ENCODE results near the gene ALAS2. TPM values are rescaled to one million over a fixed set of nuclear protein-coding genes. Genes with fewer than 3 reads are reported as not detected.
"Not testable (repeated sequence)": the region's sequence is repeated elsewhere in the genome, so short reads cannot be mapped to it uniquely, and the experiment has no call there.

Gene ALAS2
- total RNA-seq (2014; rRNA removed; shearing (Covaris generic)), result not detected in 2 replicates

GRCh38 chrX:55030271-55031205 lies at the start of gene ALAS2:
Gene ALAS2, minus strand, starts transcription at chrX:55030977. Its CDS starts 4,977 bp downstream, at chrX:55026000.
- DNase-seq (ENCODE audit: low spot score), result no peak

DNA sequence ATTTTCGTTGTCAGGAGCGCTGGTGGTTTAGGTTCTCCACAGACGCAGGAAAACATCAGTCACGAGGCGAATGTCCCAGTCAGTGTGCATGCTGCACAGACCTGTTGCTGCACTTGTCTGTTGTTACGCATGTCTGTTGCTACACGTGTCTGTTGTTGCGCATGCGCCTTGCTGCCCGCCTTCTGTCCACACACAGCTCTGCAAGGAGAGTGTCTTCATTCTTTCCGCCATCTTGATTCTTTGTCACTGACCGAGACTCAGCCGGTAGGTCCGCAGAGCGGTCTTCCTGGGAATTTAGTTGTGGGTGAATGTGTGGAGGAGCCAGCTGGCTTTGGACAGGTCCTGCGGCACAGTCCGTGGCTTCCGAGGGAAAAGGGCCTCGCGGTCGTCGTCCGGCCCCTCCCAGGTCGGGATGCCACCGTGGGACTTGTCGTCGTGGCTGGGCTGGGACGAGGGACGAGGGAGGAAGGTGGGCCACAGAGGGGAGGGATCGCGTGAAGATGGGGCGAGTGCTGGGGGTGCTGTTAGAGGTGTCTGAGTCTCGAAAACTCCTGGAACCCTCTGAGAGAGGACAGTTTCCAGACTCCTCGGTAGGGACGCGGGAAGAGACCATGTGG lies 44.2 kb upstream of the ALAS2 start, which contains the start of gene PAGE2B:
Gene PAGE2B, plus strand, starts transcription at position 180 of the 617 bp plus-strand sequence. CDS start 1,012 bp downstream, outside the sequence.
- DNase-seq (ENCODE audit: low spot score), result no peak

GRCh38 chrX:55072286-55072685 lies 41.5 kb upstream of the ALAS2 start:
- no peak for DNase-seq (ENCODE audit: low spot score)

DNA sequence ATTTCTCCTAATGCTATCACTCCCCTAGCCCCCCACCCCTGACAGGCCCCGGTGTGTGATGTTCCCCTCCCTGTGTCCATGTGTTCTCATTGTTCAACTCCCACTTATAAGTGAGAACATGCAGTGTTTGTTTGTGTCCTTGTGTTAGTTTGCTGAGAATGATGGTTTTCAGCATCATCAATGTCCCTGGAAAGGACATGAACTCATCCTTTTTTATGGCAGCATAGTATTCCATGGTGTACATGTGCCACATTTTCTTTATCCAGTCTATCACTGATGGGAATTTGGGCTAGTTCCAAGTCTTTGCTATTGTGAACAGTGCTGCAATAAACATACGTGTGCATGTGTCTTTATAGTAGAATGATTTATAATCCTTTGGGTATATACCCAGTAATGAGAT lies 36.4 kb upstream of the ALAS2 start:
- DNase-seq (ENCODE audit: low spot score), result not testable (repeated sequence)

DNA sequence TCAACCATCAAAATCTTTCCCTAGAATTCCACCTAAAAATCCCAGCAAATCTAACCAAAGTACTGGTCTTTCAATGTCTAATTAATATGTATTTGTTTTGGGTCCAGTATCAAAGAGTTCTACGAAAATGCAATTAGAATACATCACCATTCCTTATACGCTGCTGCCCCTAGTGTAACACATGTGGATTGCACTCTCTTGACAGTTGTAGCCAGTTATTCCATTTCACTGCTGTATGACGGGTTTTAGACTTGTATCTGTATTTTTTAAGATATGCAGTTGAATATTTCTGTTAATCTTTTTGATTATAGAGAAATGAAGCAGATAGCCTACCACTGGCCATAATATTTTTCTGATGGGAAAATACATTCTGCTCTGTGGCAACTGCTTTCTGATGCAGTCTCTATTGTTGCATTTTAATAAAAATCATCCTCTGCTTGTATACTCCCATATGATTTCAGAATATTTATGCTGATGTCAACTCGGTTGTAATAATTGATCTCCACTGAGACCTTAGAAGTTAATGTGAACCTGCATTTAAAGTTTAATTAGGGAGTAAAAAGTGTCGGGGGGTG lies 27.0 kb upstream of the ALAS2 start:
- DNase-seq (ENCODE audit: low spot score), result peak; percentile 55

DNA sequence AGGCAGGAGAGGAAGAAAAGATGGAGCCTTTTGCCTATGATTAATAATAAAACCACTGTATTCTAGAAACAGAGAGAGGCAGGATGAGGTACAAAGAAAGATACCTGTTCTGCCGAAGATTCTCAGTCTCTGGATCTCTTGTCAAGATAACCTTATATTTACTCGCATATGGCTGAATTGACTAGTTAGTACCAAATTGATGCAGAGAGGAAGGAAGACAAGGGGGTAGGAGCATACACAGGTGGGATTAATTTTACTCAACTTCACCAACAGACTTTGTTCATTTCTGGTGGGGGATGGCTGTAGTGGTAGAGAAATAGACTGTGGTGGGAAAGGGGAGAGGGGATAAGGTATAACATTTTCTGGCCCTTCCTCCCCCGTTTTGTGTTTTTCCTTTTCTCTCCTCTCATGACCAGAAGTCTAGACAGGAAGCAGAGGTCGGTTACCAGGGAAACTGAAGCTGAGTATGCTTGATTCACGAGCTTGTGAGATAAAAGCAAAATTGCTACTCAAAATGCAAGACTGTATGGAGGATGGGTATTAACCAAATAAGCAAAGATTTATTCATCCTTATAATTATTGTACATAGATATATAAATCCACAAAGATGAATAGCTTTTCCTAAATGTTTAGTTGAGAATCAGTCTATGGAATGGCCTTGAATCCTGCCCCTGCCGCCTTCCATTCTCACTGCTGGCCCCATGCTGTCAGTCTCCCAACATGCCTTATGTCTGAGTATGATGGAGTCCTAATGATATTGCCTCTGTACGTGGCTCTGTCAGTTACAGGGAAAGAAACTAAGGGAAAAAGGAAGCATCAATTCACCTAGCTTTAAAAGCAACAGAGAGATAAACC lies 26.3 kb upstream of the ALAS2 start:
- DNase-seq (ENCODE audit: low spot score), result no peak

DNA sequence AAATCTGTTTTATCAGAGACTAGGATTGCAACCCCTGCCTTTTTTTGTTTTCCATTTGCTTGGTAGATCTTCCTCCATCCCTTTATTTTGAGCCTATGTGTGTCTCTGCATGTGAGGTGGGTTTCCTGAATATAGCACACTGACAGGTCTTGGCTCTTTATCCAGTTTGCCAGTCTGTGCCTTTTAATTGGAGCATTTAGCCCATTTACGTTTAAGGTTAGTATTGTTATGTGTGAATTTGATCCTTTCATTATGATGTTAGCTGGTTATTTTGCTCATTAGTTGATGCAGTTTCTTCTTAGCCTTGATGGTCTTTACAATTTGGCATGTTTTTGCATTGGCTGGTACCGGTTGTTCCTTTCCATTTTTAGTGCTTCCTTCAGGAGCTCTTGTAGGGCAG lies 19.8 kb upstream of the ALAS2 start:
- not testable (repeated sequence) for DNase-seq (ENCODE audit: low spot score)

DNA sequence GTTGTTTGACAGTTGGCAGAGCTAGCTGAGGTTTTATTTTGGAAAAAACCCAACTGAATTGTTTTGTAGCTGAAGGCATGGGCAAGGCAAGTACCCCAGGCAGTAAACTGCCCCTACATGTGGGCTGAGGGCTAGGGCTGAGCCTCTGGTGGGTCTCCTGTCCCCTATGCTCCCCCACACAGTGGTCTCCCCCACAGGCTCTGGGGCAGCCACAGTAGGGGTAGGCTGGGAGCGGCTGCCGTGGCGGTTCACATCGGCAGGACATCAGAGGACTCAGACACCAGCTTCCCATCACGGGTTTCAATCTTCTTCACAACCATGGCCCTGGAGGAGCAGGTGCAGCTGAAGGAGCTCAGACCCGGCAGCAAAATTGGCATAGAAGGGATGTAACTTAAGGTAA lies 10.7 kb upstream of the ALAS2 start:
- no peak for DNase-seq (ENCODE audit: low spot score)

DNA sequence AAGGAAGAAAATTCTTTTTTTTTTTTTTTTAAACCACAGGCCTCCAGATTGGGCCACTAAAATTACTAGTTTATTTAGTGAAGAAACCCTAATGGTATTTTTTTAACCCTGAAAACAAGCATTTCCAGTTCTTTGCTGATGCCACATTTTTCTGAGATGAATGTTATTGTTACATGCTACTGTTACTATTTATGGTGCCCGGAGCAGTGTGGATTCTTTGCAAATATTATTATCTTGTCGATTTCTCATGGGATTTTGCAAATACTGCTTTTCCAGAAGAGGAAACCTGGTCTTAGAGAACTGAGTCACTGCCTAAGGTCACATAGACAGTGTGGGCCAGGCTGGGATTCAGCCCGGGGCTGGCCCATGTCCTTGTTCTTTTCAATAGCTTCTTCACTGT lies 8.7 kb upstream of the ALAS2 start:
- no peak for DNase-seq (ENCODE audit: low spot score)

DNA sequence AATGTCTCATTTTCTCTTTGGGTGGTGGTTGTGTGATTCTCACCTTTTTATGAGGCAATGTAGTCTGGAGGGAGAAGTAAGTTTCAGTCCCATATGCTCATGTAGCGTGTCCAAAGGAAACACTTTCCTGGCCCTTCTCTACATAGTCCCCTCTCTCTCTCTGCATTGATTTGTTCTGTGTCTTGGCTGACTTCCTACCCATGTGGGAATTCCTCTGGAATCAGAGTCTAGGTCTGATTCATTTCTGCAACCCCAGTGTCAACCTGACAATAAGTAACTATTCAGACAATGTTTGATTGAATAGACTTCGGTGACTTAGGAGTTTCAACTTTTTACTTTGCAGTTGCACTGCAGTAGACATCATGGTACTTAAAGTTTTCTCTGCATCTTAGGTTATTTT lies 2.7 kb upstream of the ALAS2 start:
- DNase-seq (ENCODE audit: low spot score), result no peak

- DNase-seq (ENCODE audit: low spot score), result no peak
These were observed 1.5 kb downstream of the ALAS2 start for GRCh38 chrX:55029291-55029690.

DNA sequence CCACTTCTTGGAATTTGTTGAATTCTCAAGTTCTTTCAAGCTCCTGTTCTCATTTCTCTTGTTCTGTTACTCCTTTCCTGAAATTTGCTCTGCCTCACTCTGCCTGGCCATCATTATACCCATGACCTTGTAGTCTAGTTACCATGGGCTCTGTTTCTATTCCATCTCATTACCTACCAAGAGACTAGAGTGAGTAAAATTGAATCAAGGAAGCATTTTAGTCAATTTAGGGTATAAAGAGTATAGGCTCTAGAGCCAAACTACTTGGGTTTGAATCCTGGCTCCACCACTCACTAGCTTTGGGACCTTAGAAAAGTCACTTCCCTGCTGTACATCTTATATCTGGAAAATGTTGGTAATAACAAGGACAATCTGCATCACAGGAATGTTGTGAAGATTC lies 2.2 kb downstream of the ALAS2 start:
- no peak for DNase-seq (ENCODE audit: low spot score)

- DNase-seq (ENCODE audit: low spot score), result no peak
These were observed 2.7 kb downstream of the ALAS2 start for GRCh38 chrX:55028040-55028439.

DNA sequence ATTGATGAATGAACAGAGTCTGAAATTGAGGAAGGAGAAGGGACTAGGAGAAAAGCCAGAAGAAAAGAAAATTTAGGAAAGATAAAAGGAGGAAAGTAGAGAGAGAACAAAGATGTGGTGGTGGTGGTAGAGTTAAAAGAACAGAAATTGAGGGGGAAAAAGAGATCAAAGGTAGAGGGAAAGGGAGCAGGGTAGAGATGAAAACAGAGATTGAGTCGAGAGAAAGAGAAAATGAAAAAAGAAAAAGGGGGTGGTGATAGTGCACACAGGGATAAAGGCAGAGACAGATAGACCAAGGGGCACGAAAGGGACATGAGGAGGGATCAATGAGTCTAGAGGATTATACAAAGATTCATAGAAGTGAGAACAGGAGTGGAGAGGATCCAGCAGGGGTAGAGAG lies 3.9 kb downstream of the ALAS2 start:
- DNase-seq (ENCODE audit: low spot score), result no peak

DNA sequence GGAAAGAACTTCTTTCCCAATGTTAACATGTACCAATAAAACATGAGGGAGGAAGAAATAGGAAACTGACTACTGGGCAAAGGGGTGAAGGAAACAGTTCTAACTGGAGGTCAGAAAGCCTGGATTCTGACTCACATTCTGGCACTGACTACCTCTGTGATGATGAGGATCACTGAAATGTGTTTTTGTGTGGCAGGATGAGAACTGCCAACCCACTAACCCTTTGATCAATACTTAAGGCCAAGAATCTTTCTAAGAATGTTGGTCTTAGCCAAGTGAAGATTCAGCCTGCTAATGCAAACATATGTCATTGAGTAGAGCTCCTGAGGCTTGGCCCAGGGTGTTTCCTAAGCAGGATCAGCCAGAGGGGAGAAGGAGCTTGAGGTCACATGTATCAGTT lies 4.6 kb downstream of the ALAS2 start:
- DNase-seq (ENCODE audit: low spot score), result no peak

DNA sequence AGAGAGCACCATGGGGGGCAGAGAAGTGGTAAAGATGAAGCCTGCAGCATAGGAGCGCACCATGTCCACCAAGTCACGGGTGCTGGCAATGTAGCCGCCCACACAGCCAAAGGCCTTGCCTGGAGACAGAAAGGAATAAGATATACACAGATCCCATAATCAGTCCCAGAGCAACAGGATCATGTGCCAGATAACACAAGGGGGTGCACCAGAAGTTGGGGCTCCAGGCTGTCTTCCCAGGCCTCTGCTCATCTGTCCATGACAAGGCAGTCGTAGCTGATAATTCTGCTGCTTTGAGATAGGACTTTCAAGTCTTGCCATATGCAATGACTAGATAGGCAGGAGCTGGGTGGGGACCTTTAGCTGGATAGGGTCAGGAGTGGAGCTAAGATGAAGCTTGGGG lies 15.9 kb downstream of the ALAS2 start:
- DNase-seq (ENCODE audit: low spot score), result no peak

DNA sequence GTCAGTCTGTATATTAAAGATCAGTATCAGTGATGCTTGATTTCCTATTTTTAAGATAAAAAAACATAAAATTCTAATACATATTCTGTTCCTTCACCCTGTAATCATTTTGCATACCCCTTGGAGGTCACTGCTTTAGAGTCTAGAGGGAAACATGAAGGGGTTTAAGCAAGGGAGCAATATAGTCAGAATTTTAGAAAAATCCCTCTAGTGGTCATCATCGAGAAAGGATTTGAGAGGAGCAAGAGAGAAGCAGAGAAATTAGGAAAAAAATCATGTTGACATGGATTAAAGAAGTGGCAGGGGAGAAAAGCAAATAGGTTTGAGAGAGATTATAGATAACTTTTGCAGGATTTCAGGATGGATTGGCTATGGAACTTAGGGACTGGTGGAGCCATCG lies 19.5 kb downstream of the ALAS2 start:
- DNase-seq (ENCODE audit: low spot score), result no peak

DNA sequence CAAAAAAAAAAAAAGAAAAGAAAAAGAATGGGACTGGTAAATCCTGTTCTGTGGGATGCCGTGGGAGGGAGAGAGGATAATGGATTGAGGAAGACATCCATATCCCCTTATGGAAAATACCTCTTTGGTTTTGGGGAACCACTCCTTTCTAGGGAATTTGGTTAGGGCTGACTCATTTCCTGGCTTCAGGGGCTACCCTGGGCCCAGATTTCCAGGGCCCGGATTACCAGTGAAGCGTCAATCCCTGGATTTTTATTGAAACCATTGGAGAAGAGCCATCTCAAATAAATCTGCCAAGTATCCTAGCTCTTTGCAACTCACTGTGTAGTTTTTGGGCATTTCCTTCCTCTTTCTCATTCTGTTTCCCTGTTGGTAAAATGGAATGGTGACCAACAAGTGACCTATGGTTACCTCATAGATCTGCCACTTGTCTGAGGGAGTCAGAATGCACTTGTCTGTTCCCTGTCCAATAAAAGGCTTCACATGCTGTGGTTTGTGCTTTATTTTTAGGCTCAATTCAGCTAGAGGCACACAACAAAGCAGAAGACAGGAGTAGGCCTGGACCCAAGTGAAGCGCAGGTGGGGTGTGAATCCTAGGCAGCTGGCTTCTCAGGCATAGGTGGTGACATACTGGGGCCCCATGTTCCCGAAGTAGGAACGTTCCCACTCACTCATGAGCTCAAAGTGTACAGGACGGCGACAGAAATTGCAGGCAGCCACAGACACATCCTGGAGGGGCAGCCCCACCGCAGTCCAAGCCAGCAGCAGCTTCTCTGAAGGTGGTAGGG lies 22.0 kb downstream of the ALAS2 start:
- DNase-seq (ENCODE audit: low spot score), result no peak

DNA sequence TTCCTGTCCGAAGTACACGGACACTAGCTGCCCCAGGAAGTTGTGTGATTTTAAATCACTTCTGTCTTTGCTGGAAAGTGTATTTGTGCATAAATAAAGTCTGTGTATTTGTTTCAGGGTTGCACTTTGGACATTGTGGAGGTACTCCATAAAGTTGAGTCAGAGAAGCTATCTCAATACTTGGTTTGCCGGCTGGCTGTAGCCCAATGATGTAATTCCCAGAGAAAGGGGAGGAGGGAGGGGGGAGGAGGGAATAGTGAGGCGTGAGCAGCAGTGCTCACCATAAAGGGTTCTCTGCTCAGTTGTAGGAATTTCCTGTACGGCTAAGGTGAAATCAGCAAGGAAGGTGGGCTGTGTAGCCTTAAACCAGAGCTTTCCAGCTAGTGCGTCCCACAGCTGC lies 23.1 kb downstream of the ALAS2 start:
- no peak for DNase-seq (ENCODE audit: low spot score)

- no peak for DNase-seq (ENCODE audit: low spot score)
These were observed 23.8 kb downstream of the ALAS2 start for GRCh38 chrX:55006827-55007621.
